ENCODE results near the gene ARGLU1. TPM values are rescaled to one million over a fixed set of nuclear protein-coding genes. Genes with fewer than 3 reads are reported as not detected.

The ARGLU1 gene
- polyA plus RNA-seq, 1 experiment, result 25.6 TPM

GRCh38 chr13:106568299-106569003 is 514 bp upstream of the ARGLU1 start:
- POLR2A ChIA-PET, result no interaction called here

GRCh38 chr13:106566641-106567473 is 1.1 kb downstream of the ARGLU1 start:
- ChIA-PET CTCF (interaction anchor here (1.2 to 2.4 kb wide), 4 partner anchors 10 to 57 kb away, joined by 3 to 10 read pairs (median 4); no protein-coding TSS in a partner anchor), POLR2A (interaction anchor here (0.5 to 0.6 kb wide), 2 partner anchors 26 to 1788 kb away, joined by 5 to 42 read pairs; no protein-coding TSS in a partner anchor)
- H3K27me3 ChIP-seq (ENCODE audit: control insufficient read depth, insufficient read depth, low read length), result no peaks in the 10 kb centered on the region
- H3K4me3 ChIP-seq (ENCODE audit: low read depth, low read length), result peak overlapping the region; percentile 95
- H3K36me3 ChIP-seq (ENCODE audit: control insufficient read depth, insufficient read depth, low read length), result no peaks in the 10 kb centered on the region
- DNase-seq (ENCODE audit: low read depth), result no peak
- no peak for TF ChIP-seq CTCF (IDR thresholded peaks at IDR 0.05; ENCODE audit: insufficient read depth, low read depth, low read length)

More at GRCh38 chr13:106568299-106569003, 514 bp upstream of the ARGLU1 start:
- peak overlapping the region; percentile 95 for H3K4me3 ChIP-seq (ENCODE audit: low read depth, low read length)
- H3K36me3 ChIP-seq (ENCODE audit: control insufficient read depth, insufficient read depth, low read length), result no peaks in the 10 kb centered on the region
- no peak for TF ChIP-seq CTCF (IDR thresholded peaks at IDR 0.05; ENCODE audit: insufficient read depth, low read depth, low read length)
- H3K27me3 ChIP-seq (ENCODE audit: control insufficient read depth, insufficient read depth, low read length), result no peaks in the 10 kb centered on the region
- CTCF ChIA-PET, result interaction anchor here (1.2 to 2.4 kb wide), 3 partner anchors 32 to 55 kb away, joined by 3 to 10 read pairs (median 5); no protein-coding TSS in a partner anchor
- DNase-seq (ENCODE audit: low read depth), result no peak

DNA sequence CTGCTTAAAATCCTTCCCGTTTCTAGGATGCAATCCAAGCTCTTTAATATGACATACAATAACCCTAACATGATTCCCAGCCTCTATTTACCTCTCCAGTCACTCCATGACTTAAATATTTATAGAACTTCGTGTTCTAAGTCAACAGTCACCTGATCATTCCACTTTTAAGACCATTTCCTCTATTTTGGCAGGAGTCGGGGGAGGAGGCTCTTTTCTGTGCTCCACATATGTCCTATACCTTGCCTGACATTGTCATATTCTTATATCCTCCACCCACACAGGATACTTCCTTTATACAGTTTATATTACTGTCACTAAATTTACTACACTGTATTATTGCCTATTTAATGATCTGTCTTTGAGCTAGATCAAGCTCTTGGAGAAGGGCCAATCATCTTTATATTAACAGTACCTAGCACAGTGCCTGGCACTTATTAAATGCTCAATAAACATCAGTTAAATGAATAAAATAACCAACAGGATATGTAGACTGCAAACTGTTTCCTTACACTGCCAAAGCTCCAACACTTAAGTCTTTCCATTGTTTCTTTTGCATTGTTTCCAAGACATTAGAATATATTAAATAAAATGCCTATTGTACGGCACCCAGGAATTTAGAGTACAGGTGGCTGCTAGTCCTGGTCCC is 2.7 kb downstream of the ARGLU1 start:
- no peaks in the 10 kb centered on the region for H3K36me3 ChIP-seq (ENCODE audit: control insufficient read depth, insufficient read depth, low read length)
- CTCF ChIA-PET, result interaction anchor here (1.1 to 2.5 kb wide), 2 partner anchors 16 to 29 kb away, joined by 3 to 7 read pairs; partner anchors contain the start of gene EFNB2

GRCh38 chr13:106562301-106562700 is 5.6 kb downstream of the ARGLU1 start:
- CTCF ChIA-PET, result no interaction called here
- POLR2A ChIA-PET, result interaction anchor here (0.6 kb wide), 1 partner anchor 8 kb away, joined by 10 read pairs; no protein-coding TSS in a partner anchor
- DNase-seq (ENCODE audit: low read depth), result no peak

More for the DNA sequence above, 2.7 kb downstream of the ARGLU1 start:
- H3K4me3 ChIP-seq (ENCODE audit: low read depth, low read length), result no peak overlapping the region; the same call in 1 of the 2 replicates
- H3K27me3 ChIP-seq (ENCODE audit: control insufficient read depth, insufficient read depth, low read length), result no peaks in the 10 kb centered on the region
- DNase-seq (ENCODE audit: low read depth), result no peak
- POLR2A ChIA-PET, result no interaction called here
- no peak for TF ChIP-seq CTCF (IDR thresholded peaks at IDR 0.05; ENCODE audit: insufficient read depth, low read depth, low read length)

More at GRCh38 chr13:106562301-106562700, 5.6 kb downstream of the ARGLU1 start:
- TF ChIP-seq CTCF (IDR thresholded peaks at IDR 0.05; ENCODE audit: insufficient read depth, low read depth, low read length), result no peak
- no peak overlapping the region for H3K4me3 ChIP-seq (ENCODE audit: low read depth, low read length)
- no peaks in the 10 kb centered on the region for H3K27me3 ChIP-seq (ENCODE audit: control insufficient read depth, insufficient read depth, low read length)
- no peaks in the 10 kb centered on the region for H3K36me3 ChIP-seq (ENCODE audit: control insufficient read depth, insufficient read depth, low read length)
